H1 (cell line): ENCODE results near the gene IL31. TPM values are rescaled to one million over a fixed set of nuclear protein-coding genes. Genes with fewer than 3 reads are reported as not detected.

Source experiments
- ATF3 ChIP-seq: IDR thresholded peaks from 2 replicates; pipeline ENCODE4 v1.6.1; 2011; ENCODE audit warnings: low read depth, mild to moderate bottlenecking, low read length; ENCODE audit not compliant: insufficient read depth
- CREB1 ChIP-seq: IDR thresholded peaks from 2 replicates; pipeline ENCODE4 v1.6.1; 2012; ENCODE audit warnings: inconsistent platforms
- JUND ChIP-seq: IDR thresholded peaks from 2 replicates; pipeline ENCODE4 v1.6.1; 2011; ENCODE audit warnings: mild to moderate bottlenecking, improper control_type of control experiment, low read length
- RXRA ChIP-seq: IDR thresholded peaks from 2 replicates; pipeline ENCODE4 v1.6.1; 2011; ENCODE audit warnings: low read depth, mild to moderate bottlenecking, low read length, moderate library complexity; ENCODE audit not compliant: insufficient read depth
- SP2 ChIP-seq: IDR thresholded peaks from 2 replicates; pipeline ENCODE4 v1.6.1; 2012; ENCODE audit warnings: mild to moderate bottlenecking, low read length, inconsistent platforms
- SUZ12 ChIP-seq: fragments of 200-600 bp; sonication (generic); IDR thresholded peaks from 2 replicates; pipeline ENCODE4 v1.6.1; 2012; ENCODE audit warnings: mild to moderate bottlenecking, inconsistent platforms, low read length, moderate library complexity, mixed read lengths
- TBP ChIP-seq: IDR thresholded peaks from 2 replicates; pipeline ENCODE4 v1.6.1; 2011; ENCODE audit warnings: low read depth, low read length, improper control_type of control experiment
- ZNF274 ChIP-seq: IDR thresholded peaks from 2 replicates; pipeline ENCODE4 v1.7.0; 2012; ENCODE audit warnings: low read length, borderline replicate concordance; ENCODE audit errors: extremely low read depth
- polyA plus RNA-seq, 7 experiments: library from polyadenylated mRNA; depleted of rRNA in 3 of 7; stranded (reverse) in 5 of 7; unstranded in 2 of 7; fragments of >200 nt in 5 of 7; fragments of 200-250 nt in 2 of 7; gene quantifications; 1 replicate in 5 of 7; 2 replicates in 1 of 7; 4 replicates in 1 of 7; pipeline versions ENCODE4 v1.2.1 to v1.2.3, GENCODE V29; 2011 to 2013; ENCODE audit warnings: missing spikeins in 2 of 7, mixed read lengths in 2 of 7
- total RNA-seq: library from RNA; stranded (reverse); fragmentation: NEBNext Ultra II Directional; extraction: Animal tissue kit (Norgen Biotek cat#: 25700); gene quantifications from 2 replicates; pipeline ENCODE4 v1.2.1, GENCODE V29; 2021
- TF ChIP-seq, protein P1 (sequence below): IDR thresholded peaks from 2 replicates; pipeline ENCODE4 v1.6.1; 2012; ENCODE audit warnings: inconsistent platforms

IL31 gene
- total and polyA plus RNA-seq, 2 of the 8 experiments (the other 6 are each of a cell fraction or from before 2014, with no cell fraction given) = not detected

GRCh38 chr12:122199484-122200355, 25.7 kb upstream of the IL31 start (continued):
- TF ChIP-seq ATF3 = no peak
- TF ChIP-seq SP2 = no peak
- TF ChIP-seq, protein P1, sequence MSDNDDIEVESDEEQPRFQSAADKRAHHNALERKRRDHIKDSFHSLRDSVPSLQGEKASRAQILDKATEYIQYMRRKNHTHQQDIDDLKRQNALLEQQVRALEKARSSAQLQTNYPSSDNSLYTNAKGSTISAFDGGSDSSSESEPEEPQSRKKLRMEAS = no peak
- TF ChIP-seq SUZ12 = no peak
- TF ChIP-seq RXRA = no peak
- TF ChIP-seq CREB1 = no peak
- TF ChIP-seq ZNF274 = no peak
- TF ChIP-seq JUND = no peak
- TF ChIP-seq TBP = no peak
